DND-41 (cell line): Measurements from ENCODE around the gene GPR15.

Source experiments
- ATAC-seq: fragments of 200-7000 bp; cut with Tn5 transposase; 3 replicates; pipeline ENCODE4 v1.9.1; 2021; ENCODE audit warnings: low read depth; ENCODE audit not compliant: insufficient read depth
- DNase-seq: peaks from one replicate; pipeline ENCODE4 v3.0.0-alpha.2; 2020
- H2AFZ ChIP-seq: 2 replicates; pipeline ENCODE4 v1.6.0; 2012; ENCODE audit warnings: low read depth, low read length
- H3K27ac ChIP-seq: 2 replicates; pipeline ENCODE4 v1.5.1; 2012; ENCODE audit warnings: low read length, inconsistent platforms
- H3K27me3 ChIP-seq: fragments of 200-600 bp; sonication (generic); 2 replicates; pipeline ENCODE4 v1.6.0; 2012; ENCODE audit warnings: low read length, mild to moderate bottlenecking, inconsistent platforms; ENCODE audit not compliant: insufficient read depth, poor library complexity
- H3K36me3 ChIP-seq: 2 replicates; pipeline ENCODE4 v1.5.1; 2012; ENCODE audit warnings: low read length, inconsistent platforms; ENCODE audit not compliant: insufficient read depth
- H3K4me1 ChIP-seq: 2 replicates; pipeline ENCODE4 v1.5.1; 2012; ENCODE audit warnings: mild to moderate bottlenecking, low read length; ENCODE audit not compliant: insufficient read depth
- H3K4me2 ChIP-seq: 2 replicates; pipeline ENCODE4 v1.6.0; 2012; ENCODE audit warnings: mild to moderate bottlenecking, moderate library complexity, low read length, inconsistent platforms; ENCODE audit not compliant: insufficient read depth
- H3K4me3 ChIP-seq, 2 experiments: fragments of 200-600 bp in 1 of 2; shearing (Covaris generic) in 1 of 2; 2 replicates each; pipeline ENCODE4 v1.5.1; 2012 to 2016; ENCODE audit warnings: inconsistent platforms in 2 of 2, low read length in 2 of 2, mild to moderate bottlenecking in 2 of 2, low read depth in 1 of 2, moderate library complexity in 1 of 2
- H3K79me2 ChIP-seq: 2 replicates; pipeline ENCODE4 v1.6.0; 2012; ENCODE audit warnings: low read length, inconsistent platforms; ENCODE audit not compliant: insufficient read depth
- H3K9ac ChIP-seq: 2 replicates; pipeline ENCODE4 v1.6.0; 2012; ENCODE audit warnings: low read depth, mild to moderate bottlenecking, inconsistent platforms, low read length, moderate library complexity
- H3K9me3 ChIP-seq: 2 replicates; pipeline ENCODE4 v1.5.1; 2012; ENCODE audit warnings: low read length, moderate library complexity, mild to moderate bottlenecking, inconsistent platforms; ENCODE audit not compliant: insufficient read depth, severe bottlenecking
- H4K20me1 ChIP-seq: 2 replicates; pipeline ENCODE4 v1.6.0; 2012; ENCODE audit warnings: low read length; ENCODE audit not compliant: insufficient read depth
- CTCF ChIP-seq: IDR thresholded peaks from 2 replicates; pipeline ENCODE4 v1.5.1; 2012; ENCODE audit warnings: borderline replicate concordance, low read length, moderate library complexity, mild to moderate bottlenecking; ENCODE audit not compliant: poor library complexity, severe bottlenecking; ENCODE audit errors: extremely low read depth
- EZH2 ChIP-seq: IDR thresholded peaks from 3 replicates; pipeline ENCODE4 v1.6.1; 2012; ENCODE audit warnings: borderline replicate concordance, low read depth, mild to moderate bottlenecking, moderate library complexity, low read length, inconsistent platforms; ENCODE audit not compliant: severe bottlenecking

GPR15 gene

GRCh38 chr3:98531622-98532274 is at the start of gene GPR15:
Gene GPR15, plus strand, starts transcription at chr3:98531978. Its CDS starts 56 bp downstream, at chr3:98532034.
- no peaks in the 10 kb centered on the region for H3K36me3 ChIP-seq
- H3K9me3 ChIP-seq: no peaks in the 10 kb centered on the region
- no peaks in the 10 kb centered on the region for H3K4me1 ChIP-seq
- H3K27me3 ChIP-seq: peaks cover 6% of the 10 kb centered on the region
- DNase-seq (no peak), ATAC-seq (no peak)
- H3K4me3 ChIP-seq: no peak within 1 kb of the TSS
- no peak within 1 kb of the TSS for H3K4me2 ChIP-seq
- TF ChIP-seq CTCF (no peak), EZH2 (no peak)
- no peak within 1 kb of the TSS for H3K9ac ChIP-seq
- H2AFZ ChIP-seq: no peak within 1 kb of the TSS
- H3K79me2 ChIP-seq: no peaks in the 10 kb centered on the region
- no peak within 1 kb of the TSS for H3K27ac ChIP-seq
- no peaks in the 10 kb centered on the region for H4K20me1 ChIP-seq

- ATAC-seq (no peak), DNase-seq (no peak)
- Histone ChIP-seq H4K20me1 (no peaks in the 10 kb centered on the region), H3K27ac (no peak overlapping the region), H3K4me1 (no peaks in the 10 kb centered on the region), H2AFZ (no peak overlapping the region), H3K9ac (no peak overlapping the region), H3K36me3 (no peaks in the 10 kb centered on the region), H3K9me3 (no peaks in the 10 kb centered on the region), H3K4me3 (no peak overlapping the region), H3K79me2 (no peaks in the 10 kb centered on the region), H3K27me3 (no peaks in the 10 kb centered on the region), H3K4me2 (no peak overlapping the region)
- TF ChIP-seq EZH2: no peak
- TF ChIP-seq CTCF: no peak
These were observed 48.9 kb upstream of the GPR15 start for GRCh38 chr3:98482717-98483482.

- Histone ChIP-seq H3K4me3 (no peak overlapping the region), H4K20me1 (no peaks in the 10 kb centered on the region), H3K9ac (no peak overlapping the region), H3K9me3 (no peaks in the 10 kb centered on the region), H3K27ac (no peak overlapping the region), H3K79me2 (no peaks in the 10 kb centered on the region), H3K4me2 (no peak overlapping the region), H3K4me1 (no peaks in the 10 kb centered on the region), H3K36me3 (no peaks in the 10 kb centered on the region), H2AFZ (no peak overlapping the region), H3K27me3 (no peaks in the 10 kb centered on the region)
- no peak for ATAC-seq
- DNase-seq: no peak
- TF ChIP-seq CTCF: no peak
- no peak for TF ChIP-seq EZH2
These were observed 48.2 kb upstream of the GPR15 start for GRCh38 chr3:98483626-98484025.
